CD4-positive, alpha-beta T cell treated with Interleukin-2 at 100 ng/mL for 4 hours (primary cell): Measurements from ENCODE around the gene ZNF516.
"Not testable (repeated sequence)": the region's sequence is repeated elsewhere in the genome, so short reads cannot be mapped to it uniquely, and the experiment has no call there.

Experiments used
- DNase-seq: peaks from one replicate; pipeline ENCODE4 v3.0.0-alpha.2; 2020; ENCODE audit warnings: low spot score

Gene ZNF516

GRCh38 chr18:76490033-76490432, 5.0 kb downstream of the ZNF516 start:
- DNase-seq = no peak

GRCh38 chr18:76489081-76489480, 6.0 kb downstream of the ZNF516 start:
- DNase-seq = no peak

GRCh38 chr18:76488190-76488589, 6.9 kb downstream of the ZNF516 start:
- DNase-seq = no peak

GRCh38 chr18:76487782-76488181, 7.3 kb downstream of the ZNF516 start:
- DNase-seq = no peak

- no peak for DNase-seq
Measured at GRCh38 chr18:76487070-76487469, 8.0 kb downstream of the ZNF516 start.

GRCh38 chr18:76486574-76486973, 8.5 kb downstream of the ZNF516 start:
- DNase-seq = no peak

- no peak for DNase-seq
Measured at GRCh38 chr18:76486038-76486437, 9.0 kb downstream of the ZNF516 start.

- DNase-seq = no peak
Measured at GRCh38 chr18:76484749-76485387, 10.2 kb downstream of the ZNF516 start.

GRCh38 chr18:76483780-76484179, 11.3 kb downstream of the ZNF516 start:
- no peak for DNase-seq

- DNase-seq = no peak
Measured at GRCh38 chr18:76482971-76483691, 11.9 kb downstream of the ZNF516 start.

- no peak for DNase-seq
Measured at GRCh38 chr18:76482267-76482666, 12.8 kb downstream of the ZNF516 start.

- DNase-seq = no peak
Measured at GRCh38 chr18:76480913-76481312, 14.1 kb downstream of the ZNF516 start.

- DNase-seq = no peak
Measured at GRCh38 chr18:76479351-76480238, 15.4 kb downstream of the ZNF516 start.

- no peak for DNase-seq
Measured at GRCh38 chr18:76476665-76477561, 18.1 kb downstream of the ZNF516 start.

- no peak for DNase-seq
Measured at GRCh38 chr18:76475450-76476194, 19.4 kb downstream of the ZNF516 start.

- no peak for DNase-seq
Measured at GRCh38 chr18:76474824-76475223, 20.2 kb downstream of the ZNF516 start.

- DNase-seq = not testable (repeated sequence)
Measured at GRCh38 chr18:76473521-76473920, 21.5 kb downstream of the ZNF516 start.

GRCh38 chr18:76472829-76473228, 22.2 kb downstream of the ZNF516 start:
- DNase-seq = no peak

GRCh38 chr18:76471593-76471992, 23.4 kb downstream of the ZNF516 start:
- no peak for DNase-seq

- DNase-seq = no peak
Measured at GRCh38 chr18:76468345-76469304, 26.4 kb downstream of the ZNF516 start.
